IPS-NIHi11 (cell line): Measurements from ENCODE around the gene LAMC2.
"Not testable (repeated sequence)": the region's sequence is repeated elsewhere in the genome, so short reads cannot be mapped to it uniquely, and the experiment has no call there.

ENCODE experiments used
- DNase-seq: peaks from one replicate; pipeline ENCODE4 v3.0.0; 2012; ENCODE audit warnings: mixed read lengths, low spot score

The LAMC2 gene

GRCh38 chr1:183263886-183264602 is 78.0 kb downstream of the LAMC2 start:
- DNase-seq, result no peak

GRCh38 chr1:183267646-183268431 is 81.8 kb downstream of the LAMC2 start:
- DNase-seq, result no peak

- no peak for DNase-seq
These were observed 84.6 kb downstream of the LAMC2 start for GRCh38 chr1:183270541-183271141.

GRCh38 chr1:183272390-183272848 is 86.4 kb downstream of the LAMC2 start:
- DNase-seq, result no peak

- DNase-seq, result no peak
These were observed 87.2 kb downstream of the LAMC2 start for GRCh38 chr1:183273300-183273699.

GRCh38 chr1:183273984-183274383 is 87.9 kb downstream of the LAMC2 start:
- DNase-seq, result not testable (repeated sequence)

- DNase-seq, result no peak
These were observed 88.8 kb downstream of the LAMC2 start for GRCh38 chr1:183274836-183275235.

- DNase-seq, result no peak
These were observed 89.3 kb downstream of the LAMC2 start for GRCh38 chr1:183275322-183275721.

GRCh38 chr1:183276386-183277080 is 90.5 kb downstream of the LAMC2 start:
- no peak for DNase-seq

- DNase-seq, result no peak
These were observed 92.0 kb downstream of the LAMC2 start for GRCh38 chr1:183277821-183278738.

GRCh38 chr1:183278739-183279591 is 92.9 kb downstream of the LAMC2 start:
- no peak for DNase-seq

GRCh38 chr1:183279835-183280234 is 93.8 kb downstream of the LAMC2 start:
- DNase-seq, result no peak

- DNase-seq, result no peak
These were observed 95.0 kb downstream of the LAMC2 start for GRCh38 chr1:183281039-183281438.

- DNase-seq, result peak; percentile 87
These were observed 95.6 kb downstream of the LAMC2 start for GRCh38 chr1:183281553-183282091.

GRCh38 chr1:183282101-183282855 is 96.2 kb downstream of the LAMC2 start:
- no peak for DNase-seq

GRCh38 chr1:183283286-183283685 is 97.2 kb downstream of the LAMC2 start:
- no peak for DNase-seq

GRCh38 chr1:183284086-183284485 is 98.0 kb downstream of the LAMC2 start:
- no peak for DNase-seq

GRCh38 chr1:183285256-183285655 is 99.2 kb downstream of the LAMC2 start:
- DNase-seq, result no peak

- DNase-seq, result no peak
These were observed 99.7 kb downstream of the LAMC2 start for GRCh38 chr1:183285746-183286145.
